Activated CD4-positive, CD25-positive, alpha-beta regulatory T cell treated with anti-CD3 and anti-CD28 coated beads, Interleukin-2, amount 50 U/mL, for 24 hours (primary cell): ENCODE data around the gene TIMD4.

Experiments
- ATAC-seq, 2 donors: fragments of 150-1000 bp; cut with Tn5 transposase; one replicate each; pipeline ENCODE4 v1.10.0; 2021; ENCODE audit warnings: mild to moderate bottlenecking in 1 of 2, moderate library complexity in 1 of 2

The TIMD4 gene

DNA sequence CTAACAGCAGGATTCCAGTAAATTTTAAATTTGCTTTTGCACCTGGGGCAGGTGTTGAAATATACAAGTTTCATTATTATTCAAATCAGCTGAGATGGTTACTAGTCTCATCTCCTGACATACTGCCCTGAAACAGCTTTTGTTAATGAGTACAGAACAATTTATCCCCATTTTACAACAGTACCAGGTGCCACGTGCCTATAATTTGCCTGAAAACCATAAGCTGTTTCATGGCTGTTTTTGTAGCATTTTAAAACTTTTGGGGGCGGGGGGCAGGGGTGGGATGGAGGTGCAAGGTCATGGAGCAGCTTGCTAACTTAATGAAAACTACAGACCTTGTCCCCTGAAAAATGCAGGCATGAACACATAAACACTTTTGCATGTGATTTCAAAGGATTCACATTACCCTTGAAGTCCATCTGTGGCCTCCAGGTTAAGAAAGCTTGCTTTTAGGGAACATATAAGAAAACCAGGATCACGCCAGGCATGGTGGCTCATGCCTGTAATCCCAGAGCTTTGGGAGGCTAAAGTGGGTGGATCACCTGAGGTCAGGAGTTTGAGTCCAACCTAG is 42.1 kb downstream of the TIMD4 start:
- peak; percentile 40 to 41 for ATAC-seq

DNA sequence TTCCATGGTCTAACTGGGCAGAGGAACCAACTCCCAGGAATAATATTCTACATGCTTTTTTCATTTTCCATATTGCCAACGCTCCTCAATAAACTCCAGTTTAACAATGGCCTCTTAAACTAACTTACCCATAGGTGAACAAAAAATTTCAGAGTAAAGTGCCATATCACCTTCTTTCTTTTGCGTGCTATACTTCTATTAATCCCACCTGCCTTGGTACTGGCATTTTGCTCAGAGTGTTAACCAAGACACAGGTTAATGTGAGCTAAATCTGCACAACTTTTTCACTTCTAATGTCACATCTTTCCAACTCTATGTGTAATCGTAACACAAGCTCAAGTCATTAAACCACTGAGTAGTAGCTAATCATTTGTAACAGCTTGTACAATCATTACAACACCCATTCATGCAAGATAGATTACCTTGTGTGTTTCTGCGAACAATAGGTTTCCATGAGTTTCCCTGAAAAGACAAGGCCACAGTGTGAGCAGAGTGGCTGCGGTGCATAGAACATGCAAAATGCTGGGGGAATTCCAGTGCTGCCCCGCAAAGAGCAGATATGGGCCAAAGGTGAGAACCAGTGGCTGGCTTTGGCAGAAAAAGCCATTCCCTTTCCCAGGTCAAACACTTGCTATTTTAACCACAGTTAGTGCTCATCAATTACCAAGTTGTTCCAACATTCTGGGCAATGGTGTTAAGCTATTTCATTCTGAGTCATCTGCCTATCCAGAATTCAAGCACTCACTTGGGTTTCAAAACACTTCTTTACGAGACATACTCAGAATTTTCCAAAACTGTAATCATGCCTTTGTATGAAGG is 42.8 kb downstream of the TIMD4 start:
- peak; percentile 73 for ATAC-seq

DNA sequence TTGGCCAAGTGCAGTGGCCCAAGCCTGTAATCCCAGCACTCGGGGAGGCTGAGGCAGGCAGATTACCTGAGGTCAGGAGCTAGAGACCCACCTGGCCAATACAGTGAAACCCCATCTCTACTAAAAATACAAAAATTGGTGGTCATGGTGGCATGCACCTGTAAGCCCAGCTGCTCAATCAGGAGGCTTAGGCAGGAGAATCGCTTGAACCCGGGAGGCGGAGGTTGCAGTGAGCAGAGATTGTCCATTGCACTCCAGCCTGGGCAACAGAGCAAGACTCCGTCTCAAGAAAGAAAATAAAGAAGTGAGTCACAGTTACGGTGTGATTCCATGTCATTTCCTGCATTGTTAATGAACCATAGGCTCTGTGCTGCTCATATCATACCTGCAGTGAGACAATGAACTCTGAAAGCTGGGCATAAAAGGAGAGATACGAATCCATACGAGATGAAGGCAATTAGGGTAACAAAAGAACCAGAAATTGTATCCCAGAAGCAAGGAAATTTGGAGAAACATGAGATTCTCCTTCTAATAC is 44.6 kb downstream of the TIMD4 start:
- no peak for ATAC-seq

DNA sequence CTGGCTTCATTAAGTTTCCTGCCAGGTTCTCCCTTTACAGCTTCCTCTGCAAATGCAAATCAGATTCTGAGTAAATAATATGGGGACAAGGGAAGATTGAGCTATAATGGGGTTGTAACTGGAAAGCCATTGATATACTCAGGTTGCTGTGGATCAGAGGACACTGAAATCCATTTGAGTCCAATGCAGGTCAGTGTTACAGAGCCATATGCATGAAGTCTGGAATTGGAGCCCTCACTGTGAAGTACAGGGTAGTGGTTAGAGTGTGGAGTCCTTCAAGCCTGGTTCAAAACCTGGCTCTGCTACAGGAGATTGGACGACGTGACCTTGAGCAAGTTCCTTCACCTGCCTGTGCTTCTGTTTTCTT is 48.7 kb downstream of the TIMD4 start:
- ATAC-seq, result no peak

DNA sequence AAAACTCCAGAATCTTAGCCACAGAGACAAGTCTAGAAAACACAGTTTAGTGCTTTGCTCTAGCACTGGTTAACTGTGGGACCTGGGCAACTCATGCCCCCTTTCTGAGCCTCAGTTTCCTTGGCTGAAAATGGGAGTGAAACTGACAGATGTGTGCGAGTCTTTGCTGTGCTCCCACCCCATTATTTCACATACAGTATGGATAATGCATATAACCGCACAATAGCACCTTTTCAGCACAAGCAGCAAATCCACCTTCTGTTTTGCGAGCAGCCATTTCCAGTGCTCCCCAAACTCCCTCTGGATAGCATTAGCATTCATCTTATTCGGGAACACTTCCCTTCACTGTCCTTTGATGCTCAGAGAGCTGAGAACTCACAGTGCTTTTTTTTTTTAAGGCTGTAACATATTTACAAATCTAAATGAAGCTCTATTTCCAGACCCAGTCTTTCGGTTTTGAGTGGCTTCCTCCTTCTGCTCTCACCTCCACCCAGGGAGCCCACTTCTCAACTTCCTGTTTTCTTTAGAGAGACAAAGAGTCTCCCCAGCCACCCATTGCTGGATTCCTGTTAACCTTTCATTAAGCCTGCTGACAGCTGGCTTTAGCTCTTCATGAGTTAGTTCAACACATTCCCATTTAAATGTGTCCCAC is 49.2 kb downstream of the TIMD4 start:
- peak in 1 of 2 donors; percentile 61 for ATAC-seq

DNA sequence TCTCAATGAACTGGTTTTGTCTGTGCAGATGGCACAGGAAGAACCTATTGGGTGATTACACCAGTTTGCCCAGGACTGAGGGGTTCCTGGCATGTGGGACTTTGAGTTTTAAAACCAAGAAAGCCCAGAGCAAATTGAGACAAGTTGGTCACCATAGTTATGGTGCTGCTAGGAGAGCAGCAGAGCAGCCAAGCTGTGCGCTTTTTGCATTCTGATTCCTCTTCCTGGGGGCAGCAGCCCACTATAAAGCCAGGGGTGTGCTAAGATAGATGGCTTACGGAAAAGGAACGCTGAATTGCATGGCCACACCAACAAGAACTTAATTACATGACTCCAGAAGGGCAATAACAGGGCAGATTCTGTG is 49.7 kb downstream of the TIMD4 start:
- no peak for ATAC-seq

DNA sequence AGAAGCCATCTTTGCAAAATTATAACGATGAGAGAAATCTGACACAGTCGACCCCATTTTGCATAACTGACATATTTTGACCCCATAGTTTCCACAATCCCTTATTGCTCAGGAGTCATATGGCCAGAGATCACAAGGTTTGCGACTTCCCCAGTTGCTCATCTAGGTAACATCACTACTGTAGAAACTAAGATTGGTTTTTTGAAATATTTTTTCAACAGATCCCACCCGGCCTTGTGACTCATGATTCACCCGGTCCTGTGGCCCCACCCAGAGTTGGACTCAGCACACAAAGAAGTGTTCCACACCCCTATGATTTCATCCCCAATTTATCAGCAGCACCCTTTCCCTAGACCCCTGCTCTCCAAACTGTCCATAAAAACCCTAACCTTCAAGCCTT is 50.2 kb downstream of the TIMD4 start:
- ATAC-seq, result peak in 1 of 2 donors; percentile 59

DNA sequence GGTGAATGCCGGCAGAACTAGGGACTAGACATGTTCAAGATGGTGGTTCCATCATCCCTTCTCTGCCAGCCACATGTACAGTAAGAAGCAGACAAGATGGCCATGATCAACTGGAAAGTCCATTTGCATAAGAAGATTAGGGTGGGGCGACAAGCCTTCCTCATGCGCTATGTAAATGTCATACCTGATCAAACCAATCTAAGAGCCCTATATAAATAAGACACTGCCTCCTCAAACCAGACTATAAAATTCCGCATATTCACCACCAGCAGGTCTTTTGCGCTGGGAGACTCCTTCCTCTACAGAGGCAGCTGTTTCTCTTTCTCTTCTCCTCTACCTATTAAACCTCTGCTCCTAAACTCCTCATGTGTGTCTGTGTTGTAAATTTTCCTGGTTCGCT is 53.8 kb downstream of the TIMD4 start:
- no peak for ATAC-seq

DNA sequence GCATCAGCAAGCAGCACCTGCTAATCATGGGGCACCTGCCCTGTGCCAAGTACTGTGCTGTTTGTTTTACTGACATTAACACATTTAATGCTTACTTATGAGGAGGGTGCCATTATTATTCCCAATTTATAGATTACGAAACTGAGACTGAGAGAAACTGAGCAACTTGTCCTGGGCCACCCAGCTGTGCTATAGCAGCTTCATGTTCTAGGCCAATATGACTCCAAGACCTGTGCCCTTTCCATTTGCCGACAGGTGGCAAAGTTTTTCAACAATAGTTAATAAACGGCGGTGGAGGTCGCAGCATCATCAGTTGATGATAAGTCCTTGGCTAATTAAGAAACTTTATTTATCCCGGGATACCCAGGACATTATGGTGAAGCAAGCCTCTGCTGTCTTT is 55.4 kb downstream of the TIMD4 start:
- no peak for ATAC-seq

DNA sequence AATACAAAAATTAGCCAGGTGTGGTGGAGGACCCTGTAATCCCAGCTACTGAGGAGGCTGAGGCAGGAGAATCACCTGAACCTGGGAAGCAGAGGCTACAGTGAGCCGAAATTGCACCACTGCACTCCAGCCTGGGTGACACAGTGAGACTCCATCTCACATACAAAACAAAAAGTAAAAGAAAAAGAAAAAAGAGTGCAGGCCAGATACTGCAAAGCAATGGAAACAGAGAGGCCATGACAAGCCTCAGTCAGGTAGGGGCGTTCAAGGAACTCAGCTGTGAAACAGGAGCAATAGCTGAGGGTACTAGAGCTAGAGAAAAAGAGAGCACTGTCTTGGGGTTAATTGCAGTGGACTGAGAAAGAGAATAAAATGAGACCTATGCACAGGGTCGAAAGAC is 56.2 kb downstream of the TIMD4 start:
- no peak for ATAC-seq

DNA sequence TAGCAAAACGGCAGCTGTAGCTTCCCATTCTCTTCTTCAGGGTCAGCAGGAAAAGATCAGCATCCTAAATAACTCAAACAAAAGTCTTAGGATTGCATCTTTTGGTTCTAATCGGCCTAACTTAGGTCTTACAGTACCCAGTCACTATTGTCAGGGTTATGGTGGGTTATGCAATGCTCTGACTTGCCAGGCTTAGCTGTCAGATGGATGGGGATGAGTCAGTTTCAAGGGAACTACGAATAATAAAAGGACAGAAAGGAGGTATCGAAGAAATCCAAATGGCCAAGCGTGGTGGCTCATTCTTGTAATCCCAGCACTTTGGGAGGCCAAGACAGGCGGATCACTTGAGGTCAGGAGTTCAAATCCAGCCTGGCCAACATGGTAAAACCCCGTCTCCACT is 66.5 kb downstream of the TIMD4 start:
- no peak for ATAC-seq

DNA sequence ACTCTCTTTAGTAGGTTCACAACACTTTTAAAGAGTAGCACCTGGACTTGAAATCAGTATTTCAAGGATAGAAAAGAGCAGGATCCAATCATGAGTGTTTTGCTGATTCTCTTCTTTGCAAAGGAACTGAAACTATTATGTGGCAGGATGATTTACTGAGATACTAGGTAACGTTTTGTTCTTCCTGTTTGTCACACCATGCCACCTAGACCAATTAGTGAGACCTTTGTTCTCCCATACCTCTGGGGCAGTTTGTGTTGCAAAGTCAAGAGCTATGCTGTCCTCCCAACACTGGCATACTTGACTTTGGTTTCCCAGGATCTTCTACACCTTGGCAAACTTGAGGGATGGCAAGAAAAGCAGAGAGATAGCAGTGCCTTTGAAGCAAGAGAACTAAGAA is 69.5 kb downstream of the TIMD4 start:
- ATAC-seq, result no peak

DNA sequence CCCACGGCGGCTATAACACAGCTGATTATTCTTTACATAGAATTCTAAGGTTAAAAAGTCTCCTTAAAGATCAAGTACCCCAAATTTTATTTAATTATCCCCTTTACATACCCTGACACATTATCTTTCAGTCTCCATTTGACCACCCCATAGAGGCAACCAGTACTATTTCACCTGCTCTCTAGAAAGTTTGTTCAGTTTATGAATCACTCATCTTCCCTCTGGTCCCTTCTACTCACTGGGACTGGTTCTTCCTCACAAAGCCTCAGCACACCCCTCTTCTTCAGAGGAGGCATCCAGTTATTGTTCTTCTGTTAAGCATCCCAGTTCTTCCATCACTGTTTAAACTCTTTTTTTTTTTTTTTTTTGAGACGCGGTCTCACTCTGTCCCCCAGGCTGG is 70.2 kb downstream of the TIMD4 start:
- ATAC-seq, result no peak

DNA sequence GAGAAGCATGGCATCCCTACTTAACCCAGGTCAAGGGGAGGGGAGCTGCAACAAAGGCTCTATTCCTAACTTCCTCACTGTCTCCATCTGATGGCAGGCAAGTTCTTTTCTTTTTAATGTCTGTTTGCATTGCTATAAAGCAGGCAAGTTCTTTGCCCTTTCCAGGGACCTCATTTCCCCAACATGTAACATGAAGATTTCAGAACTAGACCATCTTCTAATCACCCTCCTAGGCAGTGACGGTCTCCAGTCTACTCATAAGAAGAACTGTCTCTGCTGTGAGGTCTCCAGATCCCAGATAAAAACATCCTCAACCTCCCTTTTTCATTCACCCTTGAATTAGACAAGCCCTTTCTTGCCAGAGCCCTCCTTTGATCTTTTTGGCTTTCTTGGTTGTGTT is 70.8 kb downstream of the TIMD4 start:
- ATAC-seq, result no peak

DNA sequence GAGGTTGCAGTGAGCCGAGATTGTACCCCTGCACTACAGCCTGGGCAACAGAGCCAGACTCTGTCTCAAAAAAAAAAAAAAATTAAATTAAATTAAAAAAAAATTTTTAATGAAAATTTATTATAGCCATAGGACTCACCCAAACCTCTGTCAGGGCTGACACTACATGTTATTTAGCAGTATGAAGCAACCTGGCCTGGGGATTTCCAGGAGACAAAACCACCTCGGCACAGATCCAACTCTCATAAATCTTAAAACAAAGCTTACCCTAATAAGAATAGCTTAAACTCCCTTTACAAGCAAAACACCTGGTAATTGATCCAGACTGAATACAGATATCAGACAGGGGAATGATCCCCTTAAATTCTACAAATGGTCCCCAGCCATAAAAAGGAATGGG is 74.5 kb downstream of the TIMD4 start:
- ATAC-seq, result no peak

DNA sequence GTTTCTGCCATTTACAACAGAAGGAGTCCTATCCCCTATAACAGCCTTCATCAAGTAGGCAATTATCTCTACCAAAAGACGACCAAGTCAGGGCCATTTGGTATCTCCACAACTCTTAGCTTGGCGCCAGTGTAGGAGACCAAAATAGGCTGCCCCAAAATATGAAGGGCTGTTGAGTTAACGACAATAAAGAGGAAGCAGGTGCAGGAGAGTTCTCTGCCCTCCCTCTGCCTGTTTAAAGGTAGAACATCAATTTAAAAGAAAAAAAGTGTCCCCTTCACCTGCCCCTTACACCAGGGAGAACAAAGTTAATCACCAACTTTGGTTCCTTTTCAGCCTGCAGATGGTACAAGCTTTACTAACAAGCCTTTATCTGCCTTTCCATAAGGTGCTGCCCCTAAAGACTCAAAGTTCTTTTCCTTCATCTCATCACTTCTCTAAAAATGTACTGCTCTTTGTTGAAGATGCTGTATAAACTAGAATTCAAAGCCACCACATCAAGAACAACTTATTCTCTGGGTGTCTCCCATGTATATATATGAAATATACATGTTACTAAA is 79.6 kb downstream of the TIMD4 start:
- no peak for ATAC-seq

DNA sequence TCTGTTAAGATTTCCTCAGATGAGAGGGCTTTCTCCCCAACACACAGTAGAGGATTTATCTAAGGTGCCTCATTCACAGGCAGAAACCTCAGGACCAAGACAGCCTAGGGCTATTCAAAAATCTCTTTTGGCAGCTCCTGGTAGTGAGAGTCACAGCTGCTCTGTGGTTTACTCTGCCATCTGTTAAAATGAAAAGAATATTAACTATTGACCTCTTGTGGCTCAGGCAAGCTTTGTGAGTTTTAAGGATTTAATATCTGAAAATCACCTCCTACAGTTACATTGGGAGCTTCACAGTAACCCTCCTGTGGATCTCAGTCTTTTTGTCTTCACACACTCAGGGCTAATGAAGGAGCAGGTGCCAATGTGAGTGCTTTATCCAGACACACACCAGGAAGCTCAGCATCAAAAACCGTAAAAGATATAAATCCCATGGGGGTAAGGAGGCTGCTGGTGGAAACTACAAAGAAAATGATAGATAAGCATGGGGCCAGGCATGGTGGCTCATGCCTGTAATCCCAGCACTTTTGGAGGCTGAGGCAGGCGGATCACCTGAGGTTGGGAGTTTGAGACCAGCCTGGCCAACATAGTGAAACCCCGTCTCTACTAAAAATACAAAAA is 83.3 kb downstream of the TIMD4 start:
- ATAC-seq, result no peak

DNA sequence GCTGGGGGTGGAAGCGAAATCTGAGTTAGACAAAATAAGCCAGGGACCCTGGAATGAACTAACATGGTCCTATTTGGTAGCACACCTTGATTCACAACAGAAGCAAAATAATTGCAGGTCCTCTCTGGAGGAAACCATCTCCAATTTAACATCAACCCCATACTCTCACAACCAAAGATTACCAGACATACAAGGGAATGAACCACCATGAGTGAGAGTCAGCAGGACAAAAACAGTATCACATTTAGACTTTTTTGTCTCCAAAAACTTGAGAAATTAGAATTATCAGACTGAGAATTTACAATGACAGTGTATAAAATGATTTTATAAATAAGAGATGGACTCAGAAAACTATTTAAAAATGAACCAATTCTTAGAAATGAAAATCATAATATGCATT is 91.8 kb downstream of the TIMD4 start:
- no peak for ATAC-seq

DNA sequence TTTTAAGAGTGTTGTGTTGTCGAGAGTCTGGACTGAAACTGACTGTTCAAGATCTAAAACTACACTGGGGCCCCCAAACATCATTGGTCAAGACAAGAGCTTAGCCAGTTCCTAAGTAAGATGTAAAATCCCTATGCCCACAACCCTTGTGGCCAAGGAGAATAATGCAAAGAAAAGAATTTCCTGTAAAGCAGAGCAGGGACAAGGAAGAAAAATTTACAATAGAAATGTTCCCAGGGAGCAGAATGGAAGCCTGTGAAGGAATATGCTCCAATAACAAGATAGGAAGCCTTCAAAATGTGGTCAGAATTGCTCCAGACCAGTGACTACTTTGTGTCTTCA is 92.6 kb downstream of the TIMD4 start:
- no peak for ATAC-seq
